ENCODE data around the gene OR52R1.

- TF ChIP-seq CTCF (conservative IDR thresholded peaks at IDR 0.05) (no peak), ZFX (IDR thresholded peaks at IDR 0.05) (no peak)
These were observed 7.0 kb downstream of the OR52R1 start for GRCh38 chr11:4797206-4797605.
